Stomach (tissue), 4 donors: ENCODE measurements around the gene ARHGAP33.

Experiments
- POLR2A ChIP-seq, 4 donors: fragments of 450-650 bp; IDR thresholded peaks; one replicate each; pipeline ENCODE4 v1.6.1; 2016; ENCODE audit warnings: antibody characterized with exemption in 4 of 4, control low read depth in 2 of 4, mild to moderate bottlenecking in 1 of 4, moderate library complexity in 1 of 4
- POLR2AphosphoS5 ChIP-seq, 3 donors: sonication (generic); formaldehyde crosslinking; IDR thresholded peaks; one replicate each; pipeline ENCODE4 v1.6.1; 2016; ENCODE audit warnings: antibody characterized with exemption in 3 of 3
- TF ChIP-seq, protein P1 (sequence below), 7 experiments: fragments of 450-650 bp in 4 of 7; fragments of 200-600 bp in 3 of 7; sonication (generic) in 3 of 7; IDR thresholded peaks; one replicate each; pipeline ENCODE4 v1.5.1; 2016 to 2019; ENCODE audit warnings: antibody characterized with exemption in 7 of 7, control low read depth in 2 of 7, mild to moderate bottlenecking in 1 of 7

GRCh38 chr19:35760711-35761349 is 14.5 kb upstream of the ARHGAP33 start:
- TF ChIP-seq, protein P1, sequence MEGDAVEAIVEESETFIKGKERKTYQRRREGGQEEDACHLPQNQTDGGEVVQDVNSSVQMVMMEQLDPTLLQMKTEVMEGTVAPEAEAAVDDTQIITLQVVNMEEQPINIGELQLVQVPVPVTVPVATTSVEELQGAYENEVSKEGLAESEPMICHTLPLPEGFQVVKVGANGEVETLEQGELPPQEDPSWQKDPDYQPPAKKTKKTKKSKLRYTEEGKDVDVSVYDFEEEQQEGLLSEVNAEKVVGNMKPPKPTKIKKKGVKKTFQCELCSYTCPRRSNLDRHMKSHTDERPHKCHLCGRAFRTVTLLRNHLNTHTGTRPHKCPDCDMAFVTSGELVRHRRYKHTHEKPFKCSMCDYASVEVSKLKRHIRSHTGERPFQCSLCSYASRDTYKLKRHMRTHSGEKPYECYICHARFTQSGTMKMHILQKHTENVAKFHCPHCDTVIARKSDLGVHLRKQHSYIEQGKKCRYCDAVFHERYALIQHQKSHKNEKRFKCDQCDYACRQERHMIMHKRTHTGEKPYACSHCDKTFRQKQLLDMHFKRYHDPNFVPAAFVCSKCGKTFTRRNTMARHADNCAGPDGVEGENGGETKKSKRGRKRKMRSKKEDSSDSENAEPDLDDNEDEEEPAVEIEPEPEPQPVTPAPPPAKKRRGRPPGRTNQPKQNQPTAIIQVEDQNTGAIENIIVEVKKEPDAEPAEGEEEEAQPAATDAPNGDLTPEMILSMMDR (IDR thresholded peaks at IDR 0.05) = no peak
- TF ChIP-seq POLR2AphosphoS5 (IDR thresholded peaks at IDR 0.05) = no peak
- TF ChIP-seq POLR2A (IDR thresholded peaks at IDR 0.05) = no peak
